K562 (cell line): Measurements from ENCODE around the gene LRRTM4. TPM values are rescaled to one million over a fixed set of nuclear protein-coding genes. Genes with fewer than 3 reads are reported as not detected.

Source experiments
- DACH1 ChIP-seq: fragments of 450-650 bp; IDR thresholded peaks from 2 replicates; pipeline ENCODE4 v1.6.1; 2018; ENCODE audit not compliant: partially characterized antibody
- E2F5 ChIP-seq: sonication (generic); formaldehyde crosslinking; IDR thresholded peaks from 2 replicates; pipeline ENCODE4 v1.8.0; 2022; ENCODE audit warnings: mild to moderate bottlenecking, missing genetic modification reagents
- FOXA1 ChIP-seq: fragments of 450-650 bp; IDR thresholded peaks from 2 replicates; pipeline ENCODE4 v1.6.1; 2016; ENCODE audit warnings: mild to moderate bottlenecking, borderline replicate concordance
- FUS ChIP-seq: fragments of 200-400 bp; formaldehyde crosslinking; optimal IDR thresholded peaks from 2 replicates; pipeline ENCODE3; 2017; ENCODE audit warnings: low read depth, low read length
- SLC30A9 ChIP-seq: fragments of 250-450 bp; sonication (Bioruptor Pico); IDR thresholded peaks from 2 replicates; pipeline ENCODE4 v1.8.0; 2022; ENCODE audit warnings: mild to moderate bottlenecking, moderate library complexity
- ZBTB34 ChIP-seq: fragments of 250-450 bp; sonication (Bioruptor Pico); IDR thresholded peaks from 2 replicates; pipeline ENCODE4 v1.8.0; 2021; ENCODE audit warnings: mild to moderate bottlenecking, moderate library complexity
- ZNF232 ChIP-seq: sonication (generic); formaldehyde crosslinking; IDR thresholded peaks from 2 replicates; pipeline ENCODE4 v1.8.0; 2022; ENCODE audit warnings: mild to moderate bottlenecking, missing genetic modification reagents
- ZNF444 ChIP-seq: fragments of 250-450 bp; sonication (Bioruptor Pico); IDR thresholded peaks from 2 replicates; pipeline ENCODE4 v1.4.0; 2020; ENCODE audit warnings: mild to moderate bottlenecking, moderate library complexity
- ZNF449 ChIP-seq: fragments of 250-450 bp; sonication (Bioruptor Pico); IDR thresholded peaks from 2 replicates; pipeline ENCODE4 v1.8.0; 2022; ENCODE audit warnings: moderate library complexity, mild to moderate bottlenecking, inconsistent platforms
- polyA plus RNA-seq, 8 experiments: library from polyadenylated mRNA; depleted of rRNA in 4 of 8; stranded (reverse) in 5 of 8; unstranded in 3 of 8; fragments of >200 nt; fragmentation: Nextera tagmentation in 2 of 8; fragmentation: Illumina TruSeq in 1 of 8; extraction: Ambion mirVana in 2 of 8; extraction: Trizol in 1 of 8; gene quantifications; 2 replicates each; pipeline versions ENCODE4 v1.2.1 to v1.2.3, GENCODE V29; 2011 to 2014; ENCODE audit warnings: inconsistent platforms in 1 of 8, missing spikeins in 1 of 8
- total RNA-seq, 7 experiments: library from RNA; depleted of rRNA in 6 of 7; stranded (reverse); fragments of >200 nt in 6 of 7; fragmentation: Illumina TruSeq in 2 of 7; extraction: Trizol in 2 of 7; gene quantifications; 2 replicates each; pipeline versions ENCODE4 v1.2.1 to v1.2.3, GENCODE V29; 2011 to 2021; ENCODE audit warnings: low replicate concordance in 1 of 7
- TF ChIP-seq, protein P1 (sequence below): sonication (generic); formaldehyde crosslinking; IDR thresholded peaks from 2 replicates; pipeline ENCODE4 v1.8.1; 2023; ENCODE audit warnings: mild to moderate bottlenecking, missing genetic modification reagents
- TF ChIP-seq, protein P2 (sequence below), 2 experiments: fragments of 450-650 bp; conservative IDR thresholded peaks; 2 replicates each; pipeline ENCODE4 v1.6.1; 2017; ENCODE audit warnings: mild to moderate bottlenecking in 2 of 2, moderate library complexity in 2 of 2

The LRRTM4 gene
- total and polyA plus RNA-seq, 9 of the 15 experiments (the other 6 are each of a cell fraction or from before 2014, with no cell fraction given) = 0.04 TPM; not detected in 6

DNA sequence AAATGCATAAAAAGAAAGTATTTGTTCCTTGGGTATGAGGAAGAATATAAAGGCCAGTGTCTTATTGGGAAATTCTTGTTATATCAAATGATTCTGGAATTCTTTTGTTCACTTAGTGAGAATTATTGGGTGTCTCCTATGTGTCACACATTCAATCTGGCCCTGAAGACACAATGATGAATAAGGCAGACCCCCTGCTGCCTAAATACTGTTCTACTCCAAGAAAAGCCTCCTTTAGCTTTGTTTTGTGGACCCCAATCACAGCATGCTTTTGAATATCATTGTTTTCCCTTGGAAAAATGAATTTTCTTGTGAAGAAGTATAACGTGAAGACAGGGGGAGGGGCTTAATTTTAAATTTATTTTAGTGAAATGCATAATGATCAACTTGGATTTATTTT, 682.4 kb downstream of the LRRTM4 start (continued):
- TF ChIP-seq, protein P1, sequence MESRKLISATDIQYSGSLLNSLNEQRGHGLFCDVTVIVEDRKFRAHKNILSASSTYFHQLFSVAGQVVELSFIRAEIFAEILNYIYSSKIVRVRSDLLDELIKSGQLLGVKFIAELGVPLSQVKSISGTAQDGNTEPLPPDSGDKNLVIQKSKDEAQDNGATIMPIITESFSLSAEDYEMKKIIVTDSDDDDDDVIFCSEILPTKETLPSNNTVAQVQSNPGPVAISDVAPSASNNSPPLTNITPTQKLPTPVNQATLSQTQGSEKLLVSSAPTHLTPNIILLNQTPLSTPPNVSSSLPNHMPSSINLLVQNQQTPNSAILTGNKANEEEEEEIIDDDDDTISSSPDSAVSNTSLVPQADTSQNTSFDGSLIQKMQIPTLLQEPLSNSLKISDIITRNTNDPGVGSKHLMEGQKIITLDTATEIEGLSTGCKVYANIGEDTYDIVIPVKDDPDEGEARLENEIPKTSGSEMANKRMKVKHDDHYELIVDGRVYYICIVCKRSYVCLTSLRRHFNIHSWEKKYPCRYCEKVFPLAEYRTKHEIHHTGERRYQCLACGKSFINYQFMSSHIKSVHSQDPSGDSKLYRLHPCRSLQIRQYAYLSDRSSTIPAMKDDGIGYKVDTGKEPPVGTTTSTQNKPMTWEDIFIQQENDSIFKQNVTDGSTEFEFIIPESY = no peak
- TF ChIP-seq ZNF232 (no peak), FUS (no peak), SLC30A9 (no peak), DACH1 (no peak), ZNF444 (CRISPR knock-in tag) (no peak), FOXA1 (no peak), E2F5 (CRISPR knock-in tag) (no peak), ZNF449 (CRISPR knock-in tag) (no peak), ZBTB34 (no peak)
- TF ChIP-seq, protein P2, sequence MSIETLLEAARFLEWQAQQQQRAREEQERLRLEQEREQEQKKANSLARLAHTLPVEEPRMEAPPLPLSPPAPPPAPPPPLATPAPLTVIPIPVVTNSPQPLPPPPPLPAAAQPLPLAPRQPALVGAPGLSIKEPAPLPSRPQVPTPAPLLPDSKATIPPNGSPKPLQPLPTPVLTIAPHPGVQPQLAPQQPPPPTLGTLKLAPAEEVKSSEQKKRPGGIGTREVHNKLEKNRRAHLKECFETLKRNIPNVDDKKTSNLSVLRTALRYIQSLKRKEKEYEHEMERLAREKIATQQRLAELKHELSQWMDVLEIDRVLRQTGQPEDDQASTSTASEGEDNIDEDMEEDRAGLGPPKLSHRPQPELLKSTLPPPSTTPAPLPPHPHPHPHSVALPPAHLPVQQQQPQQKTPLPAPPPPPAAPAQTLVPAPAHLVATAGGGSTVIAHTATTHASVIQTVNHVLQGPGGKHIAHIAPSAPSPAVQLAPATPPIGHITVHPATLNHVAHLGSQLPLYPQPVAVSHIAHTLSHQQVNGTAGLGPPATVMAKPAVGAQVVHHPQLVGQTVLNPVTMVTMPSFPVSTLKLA (conservative IDR thresholded peaks at IDR 0.05) = no peak
